ENCODE measurements around the gene MYRF.

GRCh38 chr11:61833926-61834277, 81.5 kb downstream of the MYRF start:
- no peak for TF ChIP-seq CTCF (IDR thresholded peaks at IDR 0.05)
- no peak for TF ChIP-seq POLR2A (IDR thresholded peaks at IDR 0.05)
